Loucy (cell line): ENCODE data around the gene ITPKB.
"Not testable (repeated sequence)": the region's sequence is repeated elsewhere in the genome, so short reads cannot be mapped to it uniquely, and the experiment has no call there.

Experiments used
- CTCF ChIP-seq: fragments of 200-600 bp; sonication (generic); conservative IDR thresholded peaks from 2 replicates; pipeline ENCODE4 v1.5.1; 2014; ENCODE audit warnings: mild to moderate bottlenecking, antibody characterized with exemption, low read length
- EZH2phosphoT487 ChIP-seq: fragments of 200-600 bp; IDR thresholded peaks from 2 replicates; pipeline ENCODE4 v1.6.1; 2018; ENCODE audit warnings: antibody characterized with exemption, mild to moderate bottlenecking, moderate library complexity, borderline replicate concordance

DNA sequence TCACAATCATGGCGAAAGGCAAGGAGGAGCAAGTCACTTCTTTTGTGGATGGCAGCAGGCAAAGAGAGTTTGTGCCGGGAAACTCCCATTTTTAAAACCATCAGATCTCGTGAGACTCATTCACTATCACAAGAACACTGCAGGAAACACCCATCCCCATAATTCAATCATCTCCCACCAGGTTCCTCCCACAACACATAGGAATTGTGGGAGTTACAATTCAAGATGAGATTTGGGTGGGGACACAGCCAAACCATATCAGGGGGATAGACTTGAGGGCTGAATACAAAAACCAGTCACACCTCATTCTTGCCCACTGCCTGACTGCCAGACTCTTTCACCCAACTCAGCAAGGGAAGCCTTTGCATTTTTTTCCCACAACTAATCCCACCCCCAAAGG is 140.1 kb downstream of the ITPKB start:
- TF ChIP-seq CTCF, EZH2phosphoT487: not testable (repeated sequence)
